SHP77 treated with DMSO at 0.1 percent for 48 hours (cell line): ENCODE data around the gene SAFB2.

ENCODE experiments used
- DNase-seq: peaks from one replicate; lab custom pipeline; 2025; lab: John Stamatoyannopoulos, UW

Gene SAFB2

DNA sequence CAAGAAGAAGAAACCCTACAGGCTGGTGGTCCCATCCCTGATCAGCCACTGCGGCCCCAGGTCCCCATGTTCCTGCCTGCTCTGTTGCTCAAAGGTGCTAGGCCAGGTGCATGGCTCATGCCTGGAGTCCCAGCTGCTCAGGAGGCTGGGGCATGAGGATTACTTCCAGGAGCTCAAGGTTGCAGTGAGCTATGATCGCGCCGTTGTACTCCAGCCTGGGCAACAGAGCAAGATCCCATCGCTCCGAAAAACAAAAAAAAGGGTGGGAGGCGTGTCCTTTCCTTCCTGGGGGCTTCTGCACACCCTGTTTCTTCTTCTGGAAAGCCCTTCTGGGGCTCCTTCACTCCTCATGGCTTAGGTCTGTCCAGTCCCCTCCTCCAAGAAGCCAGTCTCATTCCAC lies 42.9 kb downstream of the SAFB2 start:
- DNase-seq: no peak

DNA sequence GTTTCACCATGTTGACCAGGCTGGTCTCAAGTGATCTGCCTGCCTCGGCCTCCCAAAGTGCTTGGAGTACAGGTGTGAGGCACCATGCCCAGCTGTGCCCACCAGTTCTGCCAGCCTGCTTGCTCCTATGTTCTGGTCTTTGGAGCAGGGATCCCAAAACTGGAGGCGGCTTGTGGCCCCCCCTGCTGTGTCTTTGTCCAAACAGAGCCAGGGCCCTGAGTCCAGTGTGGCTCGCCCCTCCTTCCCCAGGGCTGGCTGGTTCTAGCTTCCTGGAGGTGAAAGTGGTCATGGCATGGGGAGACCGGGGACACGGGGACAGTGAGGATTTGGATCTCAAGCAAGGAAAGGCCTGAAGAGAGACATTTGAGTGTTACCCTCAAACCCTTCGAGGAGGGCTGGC lies 43.3 kb downstream of the SAFB2 start:
- no peak for DNase-seq

DNA sequence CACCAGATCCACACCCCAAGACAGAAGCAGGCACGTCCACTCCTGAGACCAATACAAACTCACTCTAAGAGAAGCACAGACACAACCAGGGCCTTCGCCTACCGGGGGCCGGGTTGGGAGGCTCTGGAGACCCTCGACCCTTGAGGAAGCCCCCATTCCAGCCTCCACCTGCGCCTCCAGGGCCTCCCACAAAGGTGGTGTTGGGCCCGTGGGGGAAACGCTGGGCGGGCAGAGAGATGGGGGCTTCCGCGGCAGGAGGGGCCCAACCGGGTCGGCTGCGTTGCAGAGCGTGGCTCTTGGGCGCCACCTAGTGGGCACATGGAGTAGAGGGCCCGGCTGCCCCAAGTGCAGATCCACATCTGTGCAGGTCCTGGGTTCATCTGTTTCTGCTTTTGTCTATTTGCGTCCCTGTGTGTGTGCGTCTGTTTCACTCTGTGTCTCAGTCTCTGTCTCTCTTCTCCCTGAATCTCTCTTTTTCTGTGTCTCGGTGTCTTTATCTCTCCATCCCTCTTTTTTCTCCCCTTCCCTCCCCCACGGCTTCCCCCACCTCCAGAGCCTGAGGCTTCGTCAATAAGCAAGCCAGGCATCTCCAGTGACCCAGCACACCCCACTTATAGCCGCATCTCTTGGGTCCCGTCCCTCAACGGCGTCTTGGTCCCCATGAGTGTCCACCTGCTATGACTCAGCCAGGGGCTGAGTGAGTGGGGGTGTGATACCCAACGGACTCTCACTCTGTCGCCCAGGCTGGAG lies 44.3 kb downstream of the SAFB2 start:
- peak; percentile 5 for DNase-seq

DNA sequence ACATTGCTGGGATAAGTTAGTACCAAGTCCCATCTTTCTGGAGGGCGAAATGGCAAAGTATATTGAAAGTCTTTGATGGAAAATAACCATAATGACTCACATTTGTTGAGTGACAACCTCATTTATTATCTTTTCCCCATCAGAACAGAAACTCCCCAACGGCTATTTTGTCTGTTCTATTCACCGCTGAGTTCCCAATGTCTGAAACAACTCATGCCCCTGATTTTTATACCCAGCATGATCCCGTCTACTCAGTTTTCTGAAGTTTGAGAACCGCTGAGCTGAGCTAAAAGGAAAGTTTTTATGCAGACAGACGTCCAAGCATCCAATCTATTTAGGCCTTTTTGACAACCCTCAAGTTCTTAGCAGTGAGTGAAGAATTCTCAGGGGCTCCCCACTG lies 47.0 kb downstream of the SAFB2 start:
- no peak for DNase-seq

DNA sequence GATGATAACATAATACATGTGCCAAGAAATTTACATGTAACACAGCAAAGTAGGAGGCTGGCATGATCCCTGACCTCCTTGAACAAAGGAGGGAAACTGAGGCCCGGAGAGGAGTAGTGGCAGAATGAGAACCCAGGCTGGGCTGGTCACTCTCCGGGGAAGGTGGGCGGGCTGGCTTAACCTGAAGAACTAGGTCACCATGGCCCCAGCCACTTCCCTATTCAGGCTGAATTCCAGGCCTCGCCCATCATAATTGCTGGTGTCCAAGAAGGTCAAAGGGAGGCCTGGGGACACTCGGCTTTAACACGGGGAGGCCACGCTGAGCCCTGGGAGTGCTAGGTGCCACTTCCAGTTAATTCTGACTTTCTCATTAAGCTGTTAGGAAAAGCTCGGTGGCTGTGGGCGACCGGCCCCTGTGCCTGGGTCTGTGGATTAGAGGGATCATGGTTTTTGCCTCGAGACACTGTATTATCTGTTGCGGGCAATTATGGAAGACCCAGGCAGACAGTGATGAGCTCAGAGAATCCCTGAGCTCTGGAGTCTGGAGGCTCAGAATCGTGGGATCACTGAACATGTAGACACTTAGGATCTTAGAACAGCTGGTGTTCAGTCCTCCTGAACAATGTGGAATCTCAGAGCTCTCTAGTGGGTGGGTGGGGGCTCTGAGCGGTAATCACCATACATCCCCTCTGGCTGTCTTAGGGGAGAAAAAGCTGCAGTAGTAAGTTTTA lies 49.9 kb downstream of the SAFB2 start:
- no peak for DNase-seq

DNA sequence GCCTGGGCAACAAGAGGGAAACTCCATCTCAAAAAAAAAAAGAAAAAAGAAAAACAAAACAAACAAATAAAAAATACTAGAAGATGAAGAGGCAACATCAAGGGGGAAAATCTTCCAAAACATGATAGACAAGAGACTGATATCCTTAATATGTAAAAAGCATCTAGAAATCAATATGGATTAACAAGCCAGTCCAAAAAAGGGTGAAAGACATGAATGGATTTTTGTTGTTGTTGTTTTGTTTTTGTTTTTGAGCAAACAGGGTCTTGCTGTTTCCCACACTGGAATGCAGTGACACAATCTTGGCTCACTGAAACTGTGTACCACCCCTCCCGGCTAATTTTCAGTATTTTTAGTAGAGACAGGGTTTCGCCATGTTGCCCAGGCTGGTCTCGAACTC lies 50.8 kb downstream of the SAFB2 start:
- DNase-seq: no peak

DNA sequence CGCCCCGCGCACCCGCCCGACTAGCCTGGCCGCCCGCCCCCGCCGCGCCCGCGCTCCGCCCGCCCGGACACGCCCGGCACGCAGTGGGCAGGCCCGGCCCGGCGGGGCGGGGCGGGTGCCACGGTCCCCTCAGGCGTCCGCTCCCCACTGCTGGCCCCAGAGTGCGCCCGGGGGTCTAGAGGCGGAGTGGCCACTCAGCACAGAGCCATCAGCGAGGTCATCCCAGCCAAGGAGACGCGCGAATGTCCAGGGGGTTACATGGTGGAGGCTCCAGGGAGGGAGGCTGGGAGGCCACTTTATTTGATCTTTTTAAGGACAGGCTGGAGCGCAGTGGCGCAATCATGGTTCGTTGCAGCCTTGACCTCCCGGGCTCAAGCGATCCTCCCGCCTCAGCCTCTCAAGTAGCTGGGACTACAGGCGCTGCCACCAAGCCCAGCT lies 54.6 kb downstream of the SAFB2 start:
- no peak for DNase-seq

DNA sequence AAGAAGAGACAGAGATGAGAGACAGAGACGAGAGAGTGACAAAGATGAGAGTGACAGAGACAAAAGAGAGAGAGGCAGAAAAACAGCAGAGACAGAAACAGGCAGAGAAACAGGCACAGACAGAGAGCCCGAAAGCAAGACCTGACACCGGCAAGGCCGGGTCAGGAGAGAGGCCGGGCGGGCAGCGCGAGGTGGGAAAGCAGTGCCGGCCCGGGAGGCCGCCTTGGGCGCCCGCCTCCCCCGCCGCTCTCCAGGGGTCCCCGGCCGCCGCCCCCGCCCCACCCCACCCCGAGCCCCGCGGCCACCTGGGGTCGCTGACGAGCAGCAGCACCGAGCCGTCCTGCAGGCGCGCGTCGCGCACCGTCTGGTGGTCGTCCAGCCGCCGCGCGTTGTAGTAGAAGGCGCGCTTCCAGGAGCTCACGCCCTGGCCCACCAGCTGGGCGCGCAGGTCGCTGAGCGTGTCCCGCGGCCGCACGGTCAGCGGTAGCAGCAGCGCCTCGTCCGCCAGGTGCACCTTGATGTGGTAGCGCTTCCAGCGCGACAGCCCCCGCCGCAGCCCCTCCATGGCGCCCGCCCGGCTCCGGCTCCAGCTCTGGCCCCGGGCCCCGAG lies 55.1 kb downstream of the SAFB2 start, which contains the start of gene TINCR:
TSS of gene TINCR (minus strand) at position 594 of the 610 bp plus-strand sequence.
- DNase-seq: no peak

DNA sequence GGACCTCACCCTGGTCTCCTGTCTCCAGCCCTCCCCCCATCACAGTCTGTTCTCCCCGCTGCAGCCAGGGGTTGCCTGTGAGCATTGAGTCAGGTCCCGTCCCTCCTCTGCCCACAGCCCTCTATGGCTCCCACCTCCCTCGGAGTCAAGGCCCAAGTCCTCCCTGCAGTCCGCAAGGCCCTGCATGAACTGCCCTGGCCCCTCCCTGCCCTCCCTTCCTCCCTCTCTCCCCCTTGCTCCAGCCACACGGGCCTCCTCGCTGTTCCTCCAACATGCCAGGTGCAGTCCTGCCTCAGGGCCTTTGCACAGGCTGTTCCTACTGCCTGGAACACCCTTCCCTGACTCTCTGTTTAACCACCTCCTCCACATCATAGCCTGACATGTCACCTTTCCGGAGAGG lies 57.6 kb downstream of the SAFB2 start:
- DNase-seq: no peak

DNA sequence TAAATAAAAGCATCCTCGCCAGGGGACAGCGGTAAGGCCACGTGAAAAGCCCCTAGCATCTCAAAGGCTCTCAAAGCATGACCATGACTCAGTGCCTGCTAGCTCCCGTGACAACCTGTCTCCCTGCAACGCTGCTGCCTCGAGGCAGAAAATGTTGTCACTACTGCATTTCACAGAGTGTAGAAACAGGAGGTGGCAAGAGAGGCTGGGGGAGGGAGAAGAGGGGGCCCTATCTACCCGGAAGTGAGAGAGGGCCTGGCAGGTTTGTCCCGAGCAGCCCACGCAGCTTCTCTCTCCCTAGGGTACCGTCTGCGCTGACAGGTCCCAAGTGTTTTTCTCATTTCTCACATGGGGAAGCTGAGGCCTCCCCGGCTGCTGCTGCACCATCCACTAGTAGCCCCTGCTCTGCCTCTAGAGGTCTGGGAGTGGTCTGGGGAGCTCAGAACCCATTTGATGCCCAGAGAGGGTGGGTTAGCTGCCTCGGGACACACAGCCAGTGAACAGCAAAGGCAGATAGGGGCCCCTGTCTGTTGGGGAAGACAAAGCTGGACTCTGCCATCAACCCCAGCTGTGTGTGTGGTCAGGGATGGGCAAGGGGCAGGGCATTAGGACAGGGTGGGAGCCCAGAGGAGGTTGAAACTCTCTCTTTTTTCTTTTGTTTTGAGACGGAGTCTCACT lies 58.5 kb downstream of the SAFB2 start:
- DNase-seq: no peak

DNA sequence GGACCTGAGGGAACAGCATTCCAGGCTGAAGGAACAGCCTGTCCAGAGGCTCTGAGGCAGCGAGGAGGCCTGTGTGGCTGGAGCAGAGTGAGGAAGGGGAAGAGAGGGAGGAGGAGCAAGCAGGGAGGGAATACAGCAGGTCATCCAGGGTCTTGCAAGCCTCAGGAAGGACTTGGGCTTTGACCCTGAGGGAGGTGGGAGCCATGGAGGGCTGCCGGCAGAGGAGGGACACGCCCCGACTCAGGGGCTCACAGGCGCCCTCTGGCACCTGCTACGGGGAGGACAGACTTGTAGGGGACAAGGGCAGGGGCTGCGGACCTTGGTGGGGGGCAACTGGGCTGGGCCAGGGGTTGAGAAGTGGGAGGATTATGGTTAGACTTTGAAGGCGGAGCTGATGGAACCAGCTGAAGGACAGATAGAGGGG lies 59.6 kb downstream of the SAFB2 start:
- DNase-seq: no peak

DNA sequence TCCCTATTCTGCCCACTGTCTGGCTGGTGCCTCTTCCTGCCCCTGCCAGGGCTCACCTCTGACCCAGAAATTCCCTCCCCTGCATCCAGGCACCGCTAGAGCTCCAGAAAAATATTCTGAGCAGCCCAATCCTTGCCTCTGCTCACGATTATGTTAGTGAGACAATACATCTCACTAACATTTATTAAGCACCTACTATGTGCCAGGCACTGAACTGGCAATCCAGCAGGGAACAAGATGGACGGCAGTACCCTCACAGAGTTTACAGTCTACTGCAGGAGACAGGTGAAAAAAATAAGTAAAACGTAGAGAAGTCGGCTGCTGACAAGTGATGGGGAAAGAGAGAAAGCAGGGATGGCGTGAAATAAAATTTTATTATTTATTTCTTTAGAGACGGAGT lies 60.3 kb downstream of the SAFB2 start:
- no peak for DNase-seq

DNA sequence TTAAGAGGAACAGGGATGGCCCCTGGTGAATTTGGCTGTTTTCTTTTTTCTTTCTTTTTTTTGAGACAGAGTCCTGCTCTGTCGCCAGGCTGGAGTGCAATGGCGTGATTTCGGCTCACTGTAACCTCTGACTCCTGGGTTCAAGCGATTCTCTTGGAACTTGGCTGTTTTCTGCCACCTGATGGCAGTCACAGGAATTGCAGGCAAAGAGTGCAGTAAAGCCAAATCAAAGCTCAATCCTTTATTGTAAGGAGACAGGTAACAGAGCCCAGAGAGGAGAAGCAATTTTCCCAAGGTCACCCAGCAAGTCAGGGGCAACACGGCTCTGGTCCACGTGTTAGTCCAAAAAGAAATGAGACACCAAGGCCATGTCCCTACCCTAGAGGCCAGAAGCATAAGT lies 61.0 kb downstream of the SAFB2 start:
- DNase-seq: no peak

DNA sequence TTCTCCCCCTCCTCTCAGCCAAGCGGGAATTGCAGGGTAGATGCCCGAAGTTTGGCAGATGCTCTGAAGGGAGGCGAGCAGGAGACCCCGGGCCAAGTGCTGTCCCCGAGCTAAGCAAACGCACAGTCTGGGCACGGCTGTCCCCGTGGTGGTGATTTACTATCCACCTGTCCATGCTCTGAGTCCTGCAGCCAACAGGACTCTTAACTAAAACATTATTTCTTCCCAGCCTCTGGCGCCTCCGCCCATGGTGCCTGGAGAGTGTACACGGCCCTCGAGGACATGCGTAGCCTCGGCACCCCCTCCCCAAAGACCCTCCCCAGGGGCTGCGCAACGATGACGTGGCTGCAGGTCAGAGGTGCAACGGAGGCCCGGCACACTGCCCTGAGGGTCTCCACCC lies 62.4 kb downstream of the SAFB2 start:
- DNase-seq: no peak

DNA sequence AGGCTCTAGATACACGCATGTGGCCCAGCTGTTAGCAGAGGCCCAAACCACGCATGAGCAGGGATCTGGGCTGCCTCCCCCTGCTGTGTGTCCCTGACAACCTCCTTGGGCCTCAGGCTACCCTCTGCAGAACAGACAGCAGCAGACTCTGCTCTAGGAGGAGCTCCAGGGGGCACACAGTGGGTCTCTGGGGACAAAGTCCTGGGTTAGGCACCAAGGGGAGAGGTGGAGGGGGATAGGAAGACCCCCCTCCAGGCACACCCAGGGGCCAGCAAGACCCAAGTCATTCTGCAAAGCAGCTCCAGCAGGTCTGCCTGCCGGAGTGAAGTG lies 62.8 kb downstream of the SAFB2 start:
- no peak for DNase-seq

DNA sequence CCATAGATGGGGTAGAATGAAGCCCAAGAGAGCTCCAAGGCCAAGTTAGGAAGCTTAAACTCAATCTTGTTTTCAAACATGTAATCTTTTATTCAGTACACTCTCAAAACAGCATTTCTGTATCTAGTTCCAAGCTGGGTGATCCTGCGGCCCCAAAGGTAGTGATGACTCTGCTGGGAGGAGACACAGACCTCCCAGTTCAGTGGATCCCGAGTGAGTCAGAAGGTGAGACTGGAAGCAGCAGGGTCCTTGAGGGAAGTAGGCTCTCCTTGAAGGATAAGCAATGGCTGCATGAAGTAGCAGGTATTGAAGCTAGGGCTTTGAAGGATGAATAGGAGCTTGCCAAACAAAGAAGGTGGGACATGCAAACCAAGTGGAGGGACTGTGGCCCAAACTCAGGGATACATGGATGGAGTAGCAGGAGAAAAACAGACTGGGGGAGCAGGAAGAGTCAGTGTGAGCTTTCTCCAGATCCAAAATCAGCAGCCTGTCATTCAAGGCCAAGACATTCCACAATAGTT lies 64.4 kb downstream of the SAFB2 start:
- no peak for DNase-seq

DNA sequence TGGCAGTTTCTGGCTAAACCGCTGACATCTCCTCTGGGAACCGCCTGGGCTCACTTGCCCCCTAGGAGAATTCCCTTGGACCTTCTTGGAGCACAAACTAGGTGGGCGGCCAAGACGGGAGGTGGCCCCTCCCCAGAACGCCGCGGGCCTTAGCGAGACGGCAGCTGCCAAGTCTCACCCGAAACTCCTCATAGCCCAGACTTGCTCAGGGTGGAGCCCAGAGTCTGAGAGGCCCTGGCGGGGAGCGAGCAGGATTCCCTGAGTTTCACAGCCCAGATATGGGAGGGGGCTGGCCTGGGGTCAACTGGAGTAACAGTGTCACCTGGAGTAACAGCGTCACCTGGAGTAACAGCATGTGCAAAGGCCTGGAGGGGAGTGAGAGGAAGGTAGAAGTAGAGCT lies 64.9 kb downstream of the SAFB2 start:
- DNase-seq: no peak

DNA sequence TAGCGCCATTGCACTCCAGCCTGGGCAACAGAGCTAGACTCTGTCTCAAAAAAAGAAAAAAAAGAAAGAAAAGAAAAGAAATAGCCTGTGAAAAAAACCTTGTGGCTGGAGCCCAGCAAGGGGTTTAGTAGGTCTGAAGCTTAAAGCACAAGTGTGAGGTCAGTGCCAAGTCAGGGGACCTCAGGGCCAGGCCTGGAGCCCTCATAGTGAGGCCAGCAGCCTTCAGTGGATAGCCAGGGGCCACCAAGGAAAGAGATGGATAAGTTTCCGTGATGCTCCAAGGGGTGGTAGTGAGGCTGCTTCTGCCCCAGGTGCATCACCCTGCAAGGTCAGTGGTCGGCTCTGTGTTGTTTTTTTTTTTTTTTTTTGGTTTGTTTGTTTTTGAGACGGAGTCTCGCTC lies 67.7 kb downstream of the SAFB2 start:
- DNase-seq: no peak

DNA sequence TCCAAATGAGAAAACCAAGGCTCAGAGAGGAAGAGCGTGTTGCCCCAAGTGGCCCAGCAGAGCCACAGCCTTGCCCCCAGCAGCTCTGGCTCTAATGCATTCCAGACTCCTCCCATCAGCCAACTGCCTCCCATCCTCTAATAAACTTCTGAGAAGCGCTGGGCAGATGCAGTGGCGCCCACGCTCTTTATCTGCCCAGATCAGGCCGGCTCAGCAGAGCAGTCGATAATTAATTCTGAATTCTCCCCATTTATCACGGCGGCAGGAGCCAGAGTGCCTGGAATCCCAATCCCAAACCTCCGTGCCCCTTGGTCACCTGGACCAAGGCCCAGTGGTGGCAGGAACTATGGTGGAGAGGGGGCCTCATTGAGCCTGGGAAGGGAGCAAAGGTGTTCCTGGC lies 68.7 kb downstream of the SAFB2 start:
- DNase-seq: no peak

DNA sequence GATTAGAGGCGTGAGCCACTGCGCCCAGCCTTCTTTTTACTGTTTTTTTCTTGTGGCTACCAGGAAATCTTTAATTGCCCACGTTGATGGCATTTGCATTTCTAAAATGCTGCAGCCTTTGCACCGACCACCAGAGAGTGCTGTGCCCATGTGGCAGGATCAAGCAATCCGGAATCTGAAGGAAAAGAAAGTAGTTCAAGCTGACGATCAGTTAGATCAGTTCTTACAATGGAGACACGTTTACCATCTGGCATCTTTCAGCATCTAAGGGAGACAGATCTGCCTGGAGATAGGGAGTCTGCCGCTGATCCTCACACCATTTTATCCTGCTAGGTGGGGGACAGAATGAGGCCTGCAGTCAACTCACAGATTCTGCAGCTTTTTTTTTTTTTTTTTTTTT lies 74.7 kb downstream of the SAFB2 start:
- DNase-seq: peak; percentile 7

DNA sequence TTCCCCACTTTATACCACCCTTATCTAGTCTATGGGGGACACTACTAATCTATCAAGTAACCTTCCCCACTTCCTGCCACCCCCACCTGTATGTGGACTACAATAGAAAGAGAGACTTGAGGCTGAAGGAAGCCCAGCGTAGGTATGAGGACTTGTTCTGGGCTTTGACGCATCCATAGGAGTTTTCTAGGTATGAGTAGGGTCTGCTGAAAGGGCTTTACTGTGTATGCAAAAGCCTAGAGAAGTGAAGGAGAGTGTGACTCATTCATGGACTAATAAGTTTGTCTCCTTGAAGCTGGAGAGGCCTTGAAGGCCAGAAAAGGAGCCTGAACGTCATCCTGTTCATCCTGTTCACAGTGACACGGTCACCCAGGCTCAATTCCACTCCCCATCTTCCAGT lies 76.6 kb downstream of the SAFB2 start:
- DNase-seq: no peak

DNA sequence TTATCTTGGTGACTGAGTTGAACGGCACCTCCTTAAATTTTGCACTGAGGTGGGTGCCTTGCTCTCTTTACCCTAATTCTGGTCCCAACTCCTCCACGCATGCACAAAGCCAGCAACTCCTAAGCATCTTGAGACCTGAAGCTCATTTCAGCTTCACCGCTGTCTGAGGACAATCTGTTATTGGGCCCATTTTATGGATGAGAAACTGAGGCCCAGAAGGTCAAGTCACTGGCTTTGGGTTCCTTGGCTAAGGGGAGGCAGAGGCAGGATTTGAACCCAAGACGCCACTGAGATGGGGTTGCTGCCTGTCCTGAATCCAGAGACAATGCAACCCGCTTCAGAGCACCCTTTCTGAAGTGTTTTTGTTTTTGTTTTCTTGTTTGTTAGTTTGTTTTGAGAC lies 77.5 kb downstream of the SAFB2 start:
- DNase-seq: no peak

DNA sequence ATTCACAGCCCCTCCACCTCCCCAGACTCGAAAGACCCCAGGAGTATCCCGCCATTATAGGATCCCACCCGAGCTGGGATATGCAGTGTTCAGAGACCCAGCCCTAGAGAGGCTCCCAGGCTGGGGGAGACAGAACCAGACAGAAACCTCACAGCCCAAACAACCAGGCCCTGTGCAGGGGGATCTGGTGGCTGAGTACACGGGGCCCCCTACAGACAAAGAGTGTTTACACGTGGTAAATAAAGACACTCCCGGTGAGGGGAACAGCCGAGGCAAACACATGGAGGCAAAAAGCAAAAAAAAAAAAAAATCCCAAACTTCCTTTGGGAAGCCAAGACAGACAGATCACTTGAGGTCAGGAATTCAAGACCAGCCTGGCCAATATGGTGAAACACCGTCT lies 79.9 kb downstream of the SAFB2 start:
- DNase-seq: no peak
